ENCODE results near the gene PDK3. TPM values are rescaled to one million over a fixed set of nuclear protein-coding genes. Genes with fewer than 3 reads are reported as not detected.

Gene PDK3
- total RNA-seq, 4 donors from 2014 or later, result 15.2 to 25.9 (median 24.0) TPM

DNA sequence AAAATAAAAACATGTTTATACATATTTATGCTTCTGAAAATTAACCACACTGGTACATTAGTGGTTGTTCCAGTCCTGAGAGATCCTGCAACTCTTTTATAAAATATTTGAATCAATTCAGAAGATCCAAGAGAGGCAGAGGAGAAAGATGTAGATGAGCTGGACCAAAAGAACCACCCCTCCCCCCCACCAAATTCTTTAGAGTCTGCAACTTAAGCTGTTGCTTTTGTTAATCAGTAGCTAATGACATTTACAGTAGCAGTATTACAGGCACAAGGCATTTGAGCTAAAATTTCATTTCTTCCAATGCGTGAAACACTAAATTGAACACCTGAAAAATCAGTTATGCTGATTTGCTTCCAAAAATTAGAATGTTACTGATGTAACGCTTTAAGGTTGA is 61.5 kb downstream of the PDK3 start:
- Histone ChIP-seq H3K9me3 (no peaks in the 10 kb centered on the region), H3K4me3 (replicated peaks in 1 of 3) (no peak overlapping the region), H3K27ac (no peak overlapping the region), H3K36me3 (no peaks in the 10 kb centered on the region), H3K27me3 (no peaks in the 10 kb centered on the region), H3K4me1 (no peaks in the 10 kb centered on the region)
- DNase-seq, result no peak
- TF ChIP-seq POLR2A (IDR thresholded peaks at IDR 0.05), result no peak
- TF ChIP-seq, protein P1, sequence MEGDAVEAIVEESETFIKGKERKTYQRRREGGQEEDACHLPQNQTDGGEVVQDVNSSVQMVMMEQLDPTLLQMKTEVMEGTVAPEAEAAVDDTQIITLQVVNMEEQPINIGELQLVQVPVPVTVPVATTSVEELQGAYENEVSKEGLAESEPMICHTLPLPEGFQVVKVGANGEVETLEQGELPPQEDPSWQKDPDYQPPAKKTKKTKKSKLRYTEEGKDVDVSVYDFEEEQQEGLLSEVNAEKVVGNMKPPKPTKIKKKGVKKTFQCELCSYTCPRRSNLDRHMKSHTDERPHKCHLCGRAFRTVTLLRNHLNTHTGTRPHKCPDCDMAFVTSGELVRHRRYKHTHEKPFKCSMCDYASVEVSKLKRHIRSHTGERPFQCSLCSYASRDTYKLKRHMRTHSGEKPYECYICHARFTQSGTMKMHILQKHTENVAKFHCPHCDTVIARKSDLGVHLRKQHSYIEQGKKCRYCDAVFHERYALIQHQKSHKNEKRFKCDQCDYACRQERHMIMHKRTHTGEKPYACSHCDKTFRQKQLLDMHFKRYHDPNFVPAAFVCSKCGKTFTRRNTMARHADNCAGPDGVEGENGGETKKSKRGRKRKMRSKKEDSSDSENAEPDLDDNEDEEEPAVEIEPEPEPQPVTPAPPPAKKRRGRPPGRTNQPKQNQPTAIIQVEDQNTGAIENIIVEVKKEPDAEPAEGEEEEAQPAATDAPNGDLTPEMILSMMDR (IDR thresholded peaks at IDR 0.05), result no peak
- WGBS, 2 donors, result 97 to 98% methylated on average over 2 of the region's 2 CpGs
- intact Hi-C loops (cut with DNase I), result no loop called here

DNA sequence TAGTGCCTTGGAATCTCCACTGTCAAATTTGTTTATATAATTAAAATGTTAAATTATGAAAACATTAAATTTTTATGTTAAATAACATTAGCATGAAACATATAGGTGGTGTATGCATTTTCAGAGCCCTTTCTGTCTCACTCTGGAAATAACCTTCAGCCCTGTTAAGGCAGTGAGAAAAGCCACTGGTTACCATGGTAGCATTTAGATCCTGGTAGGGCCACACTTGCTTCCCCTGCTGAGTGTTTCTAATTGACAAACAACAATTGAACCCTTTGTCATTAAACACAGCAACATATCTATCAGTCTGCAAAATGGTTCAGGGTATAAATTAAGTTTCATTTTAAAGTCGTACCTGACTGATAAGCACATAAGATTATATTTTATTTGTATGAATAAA is 63.5 kb downstream of the PDK3 start:
- DNase-seq, result no peak
- Histone ChIP-seq H3K27me3 (no peaks in the 10 kb centered on the region), H3K27ac (no peak overlapping the region), H3K36me3 (no peaks in the 10 kb centered on the region), H3K9me3 (no peaks in the 10 kb centered on the region), H3K4me1 (no peaks in the 10 kb centered on the region), H3K4me3 (replicated peaks in 1 of 3) (no peak overlapping the region)
- intact Hi-C loops (cut with DNase I), result no loop called here
- TF ChIP-seq POLR2A (IDR thresholded peaks at IDR 0.05), result no peak
- 58 to 68% methylated on average over 1 of the region's 1 CpG for WGBS, 2 donors

DNA sequence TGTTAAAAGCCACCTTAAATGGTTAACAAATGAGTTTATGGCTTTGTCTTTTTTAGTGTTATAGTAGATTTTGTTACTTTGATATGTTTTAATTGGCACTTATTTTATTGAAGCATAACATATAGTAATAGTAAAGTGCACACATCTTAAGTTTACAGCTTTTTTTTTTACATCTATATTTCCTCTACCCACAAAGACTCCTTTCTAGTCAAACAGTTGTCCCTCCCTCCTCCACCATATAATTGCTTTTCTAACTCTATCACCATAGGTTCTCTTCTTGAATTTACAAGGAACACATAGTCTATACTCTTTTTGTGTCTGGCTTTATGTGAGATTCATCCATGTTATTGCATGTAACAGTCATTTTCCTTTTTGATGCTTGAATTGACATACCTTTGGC is 71.5 kb downstream of the PDK3 start:
- no peaks in the 10 kb centered on the region for H3K4me1 ChIP-seq
- intact Hi-C loops (cut with DNase I), result no loop called here
- H3K27ac ChIP-seq, result no peak overlapping the region
- no peak for TF ChIP-seq POLR2A (IDR thresholded peaks at IDR 0.05)
- TF ChIP-seq, protein P1 (IDR thresholded peaks at IDR 0.05), result no peak
- H3K9me3 ChIP-seq, result no peaks in the 10 kb centered on the region
- DNase-seq, result no peak
- no peak overlapping the region for H3K4me3 ChIP-seq (replicated peaks in 1 of 3)
- H3K36me3 ChIP-seq, result no peaks in the 10 kb centered on the region
- no peaks in the 10 kb centered on the region for H3K27me3 ChIP-seq

DNA sequence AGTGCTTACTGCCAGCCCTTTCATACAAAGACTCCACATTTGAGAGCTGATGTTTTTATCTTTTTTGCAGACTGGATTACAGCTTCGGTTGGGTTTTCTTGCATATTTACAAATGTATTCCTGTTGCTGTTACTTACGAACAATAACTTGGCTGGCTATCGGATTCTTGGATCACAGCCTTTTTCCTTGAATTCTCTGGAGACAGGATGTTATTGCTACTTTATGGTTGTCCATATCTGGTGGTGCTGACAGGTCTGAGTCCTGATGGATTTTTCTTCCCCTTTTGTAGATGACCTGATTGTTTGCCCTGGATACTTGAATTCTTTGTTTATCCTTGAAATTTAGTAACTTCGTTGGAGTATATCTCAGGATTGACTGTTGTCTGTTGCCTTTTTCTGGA is 77.7 kb downstream of the PDK3 start:
- Histone ChIP-seq H3K9me3 (no peaks in the 10 kb centered on the region), H3K27ac (no peak overlapping the region), H3K27me3 (no peaks in the 10 kb centered on the region), H3K4me3 (replicated peaks in 1 of 3) (no peak overlapping the region), H3K36me3 (no peaks in the 10 kb centered on the region), H3K4me1 (no peaks in the 10 kb centered on the region)
- DNase-seq, result no peak
- no peak for TF ChIP-seq POLR2A (IDR thresholded peaks at IDR 0.05)
- TF ChIP-seq, protein P1 (IDR thresholded peaks at IDR 0.05), result no peak
- WGBS, 2 donors, result 44 to 66% methylated on average over 4 of the region's 4 CpGs
- intact Hi-C loops (cut with DNase I), result no loop called here

DNA sequence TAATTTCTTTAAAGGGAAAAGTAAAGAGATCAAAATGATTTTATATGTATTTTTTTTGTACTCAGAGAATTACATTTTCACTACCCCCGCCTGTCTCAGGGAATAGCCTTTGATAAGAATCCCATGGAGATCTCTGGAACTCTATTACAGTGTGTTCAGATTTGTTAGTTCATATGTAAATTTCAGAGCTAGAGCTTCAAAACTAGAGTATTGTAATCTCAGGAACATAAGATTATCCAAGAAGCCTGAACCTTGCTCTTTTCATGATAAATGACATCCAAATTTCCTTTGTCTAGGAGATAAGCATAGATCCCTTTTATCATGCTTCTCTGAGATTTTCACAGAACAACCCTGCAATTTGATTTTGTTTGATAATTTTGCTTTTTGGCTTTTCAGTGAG is 82.9 kb downstream of the PDK3 start:
- Histone ChIP-seq H3K9me3 (no peaks in the 10 kb centered on the region), H3K4me3 (replicated peaks in 1 of 3) (no peak overlapping the region), H3K4me1 (no peaks in the 10 kb centered on the region), H3K27ac (no peak overlapping the region), H3K36me3 (no peaks in the 10 kb centered on the region), H3K27me3 (no peaks in the 10 kb centered on the region)
- WGBS, 2 donors, result 92 to 93% methylated on average over 1 of the region's 1 CpG
- TF ChIP-seq, protein P1 (IDR thresholded peaks at IDR 0.05), result no peak
- no peak for TF ChIP-seq POLR2A (IDR thresholded peaks at IDR 0.05)
- DNase-seq, result no peak
- intact Hi-C loops (cut with DNase I), result no loop called here

DNA sequence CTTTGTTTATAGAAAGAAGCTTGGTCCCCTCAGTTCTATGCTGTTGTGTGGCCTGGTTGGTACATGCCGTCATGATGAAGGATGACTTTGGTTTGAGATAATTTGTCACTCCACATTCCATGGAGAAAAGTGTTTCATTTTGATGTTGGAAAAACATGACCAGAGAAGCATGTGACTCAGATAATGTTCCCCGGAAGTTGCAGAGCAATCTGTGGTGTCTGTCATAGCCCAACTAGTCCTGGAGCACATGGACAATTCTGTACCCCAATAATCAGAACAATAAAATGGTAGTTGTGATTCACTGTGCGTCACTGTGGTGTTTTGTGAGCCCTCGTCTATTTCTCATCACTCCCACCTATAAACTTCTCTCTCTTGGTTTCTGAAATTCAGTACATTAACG is 85.1 kb downstream of the PDK3 start:
- intact Hi-C loops (cut with DNase I), result no loop called here
- TF ChIP-seq, protein P1 (IDR thresholded peaks at IDR 0.05), result no peak
- Histone ChIP-seq H3K4me1 (no peaks in the 10 kb centered on the region), H3K9me3 (no peaks in the 10 kb centered on the region), H3K27me3 (no peaks in the 10 kb centered on the region), H3K36me3 (no peaks in the 10 kb centered on the region), H3K4me3 (replicated peaks in 1 of 3) (no peak overlapping the region), H3K27ac (no peak overlapping the region)
- no peak for DNase-seq
- 92 to 93% methylated on average over 5 of the region's 5 CpGs for WGBS, 2 donors
